CD4-positive, CD25-positive, alpha-beta regulatory T cell (primary cell): ENCODE measurements around the gene PRKAB1. TPM values are rescaled to one million over a fixed set of nuclear protein-coding genes. Genes with fewer than 3 reads are reported as not detected.
A peak's percentile ranks its signal among the peaks of the same experiment; 100 is the strongest.

Experiments used
- ATAC-seq, 2 donors: fragments of 150-1000 bp; cut with Tn5 transposase; one replicate each; pipeline ENCODE4 v1.10.0; 2021; ENCODE audit warnings: low read depth in 2 of 2, moderate number of reproducible peaks in 2 of 2, moderate library complexity in 1 of 2
- DNase-seq, 3 donors: peaks; one replicate each; pipeline versions ENCODE4 v3.0.0 to v3.0.0-alpha.2; 2012 to 2022; ENCODE audit warnings: mixed read lengths in 1 of 3
- H3K27ac ChIP-seq: one replicate; pipeline ENCODE4 v1.7.0; 2013; ENCODE audit warnings: mild to moderate bottlenecking, low read length; ENCODE audit not compliant: insufficient read depth, poor library complexity, severe bottlenecking
- H3K27me3 ChIP-seq: one replicate; pipeline ENCODE4 v1.7.0; 2013; ENCODE audit warnings: low read length; ENCODE audit not compliant: control insufficient read depth, insufficient read depth
- H3K36me3 ChIP-seq: one replicate; pipeline ENCODE4 v1.7.0; 2013; ENCODE audit warnings: mild to moderate bottlenecking, low read length, moderate library complexity; ENCODE audit not compliant: control insufficient read depth, insufficient read depth
- H3K4me1 ChIP-seq: 2 replicates; pipeline ENCODE4 v1.7.0; 2013; ENCODE audit warnings: mild to moderate bottlenecking, low read length; ENCODE audit not compliant: insufficient read depth, control insufficient read depth, poor library complexity, severe bottlenecking
- H3K4me3 ChIP-seq: one replicate; pipeline ENCODE4 v1.7.0; 2013; ENCODE audit warnings: low read depth, mild to moderate bottlenecking, low read length, moderate library complexity
- H3K9me3 ChIP-seq, 2 experiments: 1 replicate in 1 of 2; 2 replicates in 1 of 2; pipeline ENCODE4 v1.7.0; 2013; ENCODE audit warnings: low read length in 2 of 2, mild to moderate bottlenecking in 1 of 2, moderate library complexity in 1 of 2; ENCODE audit not compliant: control insufficient read depth in 2 of 2
- H3K27ac Mint-ChIP-seq, 3 donors: one replicate each; pipeline ENCODE4 v1.8.0; 2020 to 2022; ENCODE audit warnings: mild to moderate bottlenecking in 3 of 3, mixed read lengths in 3 of 3, moderate library complexity in 2 of 3
- H3K27me3 Mint-ChIP-seq: one replicate; pipeline ENCODE4 v1.8.0; 2022; ENCODE audit warnings: mild to moderate bottlenecking, mixed read lengths
- H3K36me3 Mint-ChIP-seq: one replicate; pipeline ENCODE4 v1.8.0; 2020; ENCODE audit warnings: mixed read lengths
- H3K4me1 Mint-ChIP-seq, 4 donors: one replicate each; pipeline ENCODE4 v1.8.0; 2020 to 2022; ENCODE audit warnings: mixed read lengths in 4 of 4, mild to moderate bottlenecking in 1 of 4
- H3K4me3 Mint-ChIP-seq, 4 donors: one replicate each; pipeline ENCODE4 v1.8.0; 2020 to 2022; ENCODE audit warnings: mild to moderate bottlenecking in 4 of 4, mixed read lengths in 4 of 4, moderate library complexity in 3 of 4
- H3K9me3 Mint-ChIP-seq, 7 donors: one replicate each; pipeline ENCODE4 v1.8.0; 2020 to 2022; ENCODE audit warnings: mixed read lengths in 7 of 7, mild to moderate bottlenecking in 3 of 7, moderate library complexity in 2 of 7
- polyA plus RNA-seq, 4 donors: library from polyadenylated mRNA; unstranded; fragments of 300-500 nt; fragmentation: Illumina TruSeq; gene quantifications; one replicate each; pipeline ENCODE4 v1.2.3, GENCODE V29; 2021
- total RNA-seq: library from RNA; stranded (reverse); gene quantifications from one replicate; pipeline ENCODE4 v1.2.3, GENCODE V29; 2022

PRKAB1 gene
- total and polyA plus RNA-seq, 5 donors from 2014 or later = 23.5 to 66.2 (median 50.7) TPM

GRCh38 chr12:119681728-119682638, 14.1 kb downstream of the PRKAB1 start:
- Histone ChIP-seq H3K9me3 (no peaks in the 10 kb centered on the region), H3K4me1 (no peaks in the 10 kb centered on the region), H3K4me3 (no peak overlapping the region), H3K27me3 (no peaks in the 10 kb centered on the region), H3K36me3 (peaks cover 50% of the 10 kb centered on the region), H3K27ac (peak overlapping the region; percentile 49)
- Mint-ChIP-seq H3K27me3 (no peaks in the 10 kb centered on the region), H3K27ac (peak overlapping the region; percentile 42 to 76 (median 74)), H3K4me3 (no peak overlapping the region), H3K4me1 (peaks cover 0 to 12% (median 9%) of the 10 kb centered on the region in 4 donors), H3K9me3 (no peaks in the 10 kb centered on the region), H3K36me3 (peaks cover 38% of the 10 kb centered on the region)
- ATAC-seq (no peak), DNase-seq (no peak)

GRCh38 chr12:119682639-119683252, 14.8 kb downstream of the PRKAB1 start:
- Histone ChIP-seq H3K9me3 (no peaks in the 10 kb centered on the region), H3K36me3 (peaks cover 44% of the 10 kb centered on the region), H3K4me1 (no peaks in the 10 kb centered on the region), H3K27ac (peak overlapping the region; percentile 49), H3K27me3 (no peaks in the 10 kb centered on the region), H3K4me3 (no peak overlapping the region)
- peaks cover 33% of the 10 kb centered on the region for H3K36me3 Mint-ChIP-seq
- H3K27me3 Mint-ChIP-seq = no peaks in the 10 kb centered on the region
- H3K9me3 Mint-ChIP-seq = no peaks in the 10 kb centered on the region
- no peak overlapping the region for H3K4me3 Mint-ChIP-seq
- no peak for DNase-seq
- ATAC-seq = no peak
- peaks cover 0 to 12% (median 9%) of the 10 kb centered on the region in 4 donors for H3K4me1 Mint-ChIP-seq
- H3K27ac Mint-ChIP-seq = peak overlapping the region; percentile 42 to 76 (median 74)

GRCh38 chr12:119683413-119683812, 15.5 kb downstream of the PRKAB1 start:
- peaks cover 0 to 1% (median 0%) of the 10 kb centered on the region in 7 donors for H3K9me3 Mint-ChIP-seq
- H3K4me1 Mint-ChIP-seq = peaks cover 0 to 12% (median 9%) of the 10 kb centered on the region in 4 donors
- H3K27ac ChIP-seq = no peak overlapping the region
- no peak overlapping the region for H3K4me3 ChIP-seq
- DNase-seq (no peak), ATAC-seq (no peak)
- H3K4me3 Mint-ChIP-seq = no peak overlapping the region
- H3K27me3 ChIP-seq = no peaks in the 10 kb centered on the region
- H3K36me3 Mint-ChIP-seq = peaks cover 26% of the 10 kb centered on the region
- H3K4me1 ChIP-seq = no peaks in the 10 kb centered on the region
- H3K27me3 Mint-ChIP-seq = no peaks in the 10 kb centered on the region
- H3K27ac Mint-ChIP-seq = peak overlapping the region in 2 of 3 donors; percentile 38 to 76
- H3K36me3 ChIP-seq = peaks cover 37% of the 10 kb centered on the region
- no peaks in the 10 kb centered on the region for H3K9me3 ChIP-seq

GRCh38 chr12:119683816-119684215, 15.9 kb downstream of the PRKAB1 start:
- no peak overlapping the region for H3K4me3 Mint-ChIP-seq
- peaks cover 33% of the 10 kb centered on the region for H3K36me3 ChIP-seq
- H3K27me3 Mint-ChIP-seq = no peaks in the 10 kb centered on the region
- peak overlapping the region in 2 of 3 donors; percentile 38 to 76 for H3K27ac Mint-ChIP-seq
- no peak overlapping the region for H3K27ac ChIP-seq
- H3K9me3 Mint-ChIP-seq = peaks cover 0 to 1% (median 0%) of the 10 kb centered on the region in 7 donors
- no peaks in the 10 kb centered on the region for H3K4me1 ChIP-seq
- H3K4me3 ChIP-seq = no peak overlapping the region
- ATAC-seq (no peak), DNase-seq (no peak)
- peaks cover 24% of the 10 kb centered on the region for H3K36me3 Mint-ChIP-seq
- H3K9me3 ChIP-seq = no peaks in the 10 kb centered on the region
- H3K4me1 Mint-ChIP-seq = peaks cover 0 to 12% (median 9%) of the 10 kb centered on the region in 4 donors
- no peaks in the 10 kb centered on the region for H3K27me3 ChIP-seq

GRCh38 chr12:119684711-119685369, 16.9 kb downstream of the PRKAB1 start:
- H3K9me3 Mint-ChIP-seq = peaks cover 0 to 1% (median 0%) of the 10 kb centered on the region in 7 donors
- Histone ChIP-seq H3K4me3 (no peak overlapping the region), H3K27ac (no peak overlapping the region), H3K9me3 (no peaks in the 10 kb centered on the region), H3K27me3 (no peaks in the 10 kb centered on the region), H3K36me3 (peaks cover 23% of the 10 kb centered on the region), H3K4me1 (no peaks in the 10 kb centered on the region)
- no peak overlapping the region for H3K4me3 Mint-ChIP-seq
- no peak for ATAC-seq
- no peaks in the 10 kb centered on the region for H3K27me3 Mint-ChIP-seq
- no peak for DNase-seq
- peaks cover 17% of the 10 kb centered on the region for H3K36me3 Mint-ChIP-seq
- H3K4me1 Mint-ChIP-seq = peaks cover 0 to 12% (median 9%) of the 10 kb centered on the region in 4 donors
- H3K27ac Mint-ChIP-seq = no peak overlapping the region

- no peaks in the 10 kb centered on the region for H3K27me3 ChIP-seq
- peaks cover 0 to 1% (median 0%) of the 10 kb centered on the region in 7 donors for H3K9me3 Mint-ChIP-seq
- no peak overlapping the region for H3K27ac ChIP-seq
- H3K27ac Mint-ChIP-seq = no peak overlapping the region
- no peaks in the 10 kb centered on the region for H3K27me3 Mint-ChIP-seq
- ATAC-seq = no peak
- peaks cover 0 to 12% (median 9%) of the 10 kb centered on the region in 4 donors for H3K4me1 Mint-ChIP-seq
- no peak overlapping the region for H3K4me3 ChIP-seq
- H3K4me1 ChIP-seq = no peaks in the 10 kb centered on the region
- peaks cover 12% of the 10 kb centered on the region for H3K36me3 Mint-ChIP-seq
- H3K36me3 ChIP-seq = peaks cover 18% of the 10 kb centered on the region
- no peak for DNase-seq
- H3K4me3 Mint-ChIP-seq = no peak overlapping the region
- H3K9me3 ChIP-seq = no peaks in the 10 kb centered on the region
These were observed 17.4 kb downstream of the PRKAB1 start for GRCh38 chr12:119685375-119685774.

- peaks cover 8% of the 10 kb centered on the region for H3K36me3 ChIP-seq
- no peak overlapping the region for H3K4me3 ChIP-seq
- H3K4me1 Mint-ChIP-seq = peaks cover 0 to 12% (median 9%) of the 10 kb centered on the region in 4 donors
- ATAC-seq = no peak
- no peaks in the 10 kb centered on the region for H3K27me3 ChIP-seq
- H3K27ac ChIP-seq = no peak overlapping the region
- H3K36me3 Mint-ChIP-seq = peaks cover 10% of the 10 kb centered on the region
- H3K27ac Mint-ChIP-seq = no peak overlapping the region
- no peaks in the 10 kb centered on the region for H3K4me1 ChIP-seq
- H3K27me3 Mint-ChIP-seq = no peaks in the 10 kb centered on the region
- no peak overlapping the region for H3K4me3 Mint-ChIP-seq
- no peaks in the 10 kb centered on the region for H3K9me3 ChIP-seq
- H3K9me3 Mint-ChIP-seq = peaks cover 0 to 1% (median 0%) of the 10 kb centered on the region in 7 donors
- no peak for DNase-seq
These were observed 18.4 kb downstream of the PRKAB1 start for GRCh38 chr12:119686355-119686754.
